DMS79 treated with DMSO at 0.1 percent for 48 hours (cell line): ENCODE measurements around the gene DLL4.

ENCODE experiments used
- DNase-seq: peaks from one replicate; lab custom pipeline; 2025; lab: John Stamatoyannopoulos, UW

The DLL4 gene

DNA sequence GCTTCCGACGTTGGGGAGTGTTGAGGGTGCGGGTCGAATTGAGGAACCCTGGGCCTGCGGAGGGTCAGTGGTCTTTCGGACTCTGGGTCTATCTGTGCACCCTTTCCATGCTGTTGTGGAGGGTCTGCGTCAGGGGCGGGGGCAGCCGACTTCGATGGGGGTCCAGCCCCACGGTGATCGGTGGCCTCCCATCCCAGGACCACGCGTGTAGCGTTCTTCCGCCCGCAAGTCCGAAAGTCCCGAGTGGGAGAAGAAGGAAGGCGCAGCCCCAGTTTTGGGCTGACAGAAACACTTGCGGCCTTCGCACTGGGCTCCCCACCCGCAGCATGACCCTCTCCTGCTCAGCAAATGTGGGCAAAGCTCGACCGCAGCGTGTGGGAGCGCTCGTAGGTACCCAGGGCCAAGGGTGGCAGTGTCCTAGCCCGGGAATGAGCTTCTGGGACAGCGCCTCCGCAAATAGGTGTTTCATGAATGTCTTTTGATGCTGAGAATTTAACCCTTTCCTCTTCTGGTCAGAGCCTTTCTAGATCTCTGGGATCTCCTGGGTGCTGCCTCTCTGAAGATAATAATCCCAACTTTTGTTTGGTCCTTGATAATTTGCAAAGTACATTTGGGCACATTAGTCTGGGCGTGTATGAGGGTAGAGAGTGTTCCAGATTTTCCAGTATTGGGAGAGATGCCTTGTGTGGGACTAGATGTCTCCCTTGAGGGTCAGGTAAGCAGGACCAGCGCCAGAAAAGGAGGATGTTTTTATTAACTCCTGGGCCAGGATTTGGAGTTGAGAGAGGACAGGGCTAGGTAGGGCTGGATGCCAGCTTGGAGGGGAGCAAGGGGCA lies 2.3 kb upstream of the DLL4 start:
- DNase-seq: no peak

GRCh38 chr15:40927495-40927872 lies 1.7 kb upstream of the DLL4 start:
- no peak for DNase-seq

DNA sequence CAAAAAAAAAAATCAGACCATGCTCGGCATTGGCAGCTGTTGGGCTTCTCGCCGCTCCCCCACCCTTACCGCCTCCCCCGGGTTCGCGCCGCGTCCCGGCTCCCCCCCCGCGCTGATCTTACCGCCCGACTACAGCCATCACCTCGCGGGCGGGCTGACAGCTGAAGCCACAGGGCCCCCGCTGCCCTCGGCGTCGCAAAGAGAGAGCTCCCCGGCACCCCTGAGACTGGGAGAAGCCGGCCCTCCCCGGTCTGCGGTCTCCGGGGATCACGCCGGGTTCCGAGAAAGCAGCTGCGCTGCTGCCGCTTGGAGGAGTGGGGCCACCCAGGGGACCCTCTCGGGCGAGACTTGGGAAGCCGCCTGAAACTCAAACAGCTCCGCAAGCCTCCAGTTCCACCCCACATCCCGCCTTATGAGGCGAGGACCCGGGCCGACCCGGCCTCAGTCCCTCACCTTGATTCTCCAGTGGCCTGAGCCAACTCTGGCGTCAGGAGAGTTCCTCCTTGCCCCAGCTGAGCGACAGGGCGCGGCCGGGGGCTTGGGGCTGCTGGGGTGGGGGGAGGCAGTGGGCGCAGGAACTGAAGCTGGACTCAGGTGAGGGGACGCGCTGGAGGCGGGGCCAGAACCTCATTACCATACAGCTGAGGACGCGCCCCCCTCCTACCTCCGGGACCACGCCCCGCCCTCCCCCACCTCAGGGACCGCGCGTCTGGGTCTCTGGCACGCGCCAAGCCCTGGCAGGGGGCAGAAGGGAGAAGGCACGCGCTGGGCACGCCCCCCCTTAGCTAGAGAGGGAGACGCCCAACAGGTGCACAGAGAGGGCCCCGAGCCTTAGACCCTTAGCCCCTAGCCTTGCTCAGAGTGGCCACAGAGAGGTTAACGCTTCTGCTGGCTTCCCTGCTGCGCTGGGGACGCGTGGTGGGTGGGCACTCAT lies 1.0 kb upstream of the DLL4 start:
- peak; percentile 62 for DNase-seq

DNA sequence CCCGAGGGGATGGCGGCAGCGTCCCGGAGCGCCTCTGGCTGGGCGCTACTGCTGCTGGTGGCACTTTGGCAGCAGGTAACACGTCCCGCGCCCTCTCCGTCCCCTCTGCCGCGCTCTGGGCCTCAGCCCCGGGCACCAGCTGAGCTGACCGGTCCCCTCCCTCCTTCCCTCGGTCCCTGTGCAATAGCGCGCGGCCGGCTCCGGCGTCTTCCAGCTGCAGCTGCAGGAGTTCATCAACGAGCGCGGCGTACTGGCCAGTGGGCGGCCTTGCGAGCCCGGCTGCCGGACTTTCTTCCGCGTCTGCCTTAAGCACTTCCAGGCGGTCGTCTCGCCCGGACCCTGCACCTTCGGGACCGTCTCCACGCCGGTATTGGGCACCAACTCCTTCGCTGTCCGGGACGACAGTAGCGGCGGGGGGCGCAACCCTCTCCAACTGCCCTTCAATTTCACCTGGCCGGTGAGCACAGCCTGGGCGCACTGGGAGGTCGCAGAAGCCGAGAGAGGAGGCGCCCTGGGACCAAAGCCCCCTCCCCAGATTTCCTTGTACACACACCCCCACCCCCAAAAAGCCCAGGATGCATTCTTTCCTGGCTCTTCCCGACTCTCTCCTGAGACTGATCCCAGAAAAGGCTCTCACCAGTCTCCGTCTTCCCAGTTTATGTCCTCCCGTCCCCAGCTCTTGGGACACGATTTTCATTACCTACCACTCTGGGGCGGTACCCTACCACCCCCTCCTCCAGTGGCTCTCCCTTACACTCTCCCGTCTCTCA lies 705 bp downstream of the DLL4 start:
- no peak for DNase-seq

DNA sequence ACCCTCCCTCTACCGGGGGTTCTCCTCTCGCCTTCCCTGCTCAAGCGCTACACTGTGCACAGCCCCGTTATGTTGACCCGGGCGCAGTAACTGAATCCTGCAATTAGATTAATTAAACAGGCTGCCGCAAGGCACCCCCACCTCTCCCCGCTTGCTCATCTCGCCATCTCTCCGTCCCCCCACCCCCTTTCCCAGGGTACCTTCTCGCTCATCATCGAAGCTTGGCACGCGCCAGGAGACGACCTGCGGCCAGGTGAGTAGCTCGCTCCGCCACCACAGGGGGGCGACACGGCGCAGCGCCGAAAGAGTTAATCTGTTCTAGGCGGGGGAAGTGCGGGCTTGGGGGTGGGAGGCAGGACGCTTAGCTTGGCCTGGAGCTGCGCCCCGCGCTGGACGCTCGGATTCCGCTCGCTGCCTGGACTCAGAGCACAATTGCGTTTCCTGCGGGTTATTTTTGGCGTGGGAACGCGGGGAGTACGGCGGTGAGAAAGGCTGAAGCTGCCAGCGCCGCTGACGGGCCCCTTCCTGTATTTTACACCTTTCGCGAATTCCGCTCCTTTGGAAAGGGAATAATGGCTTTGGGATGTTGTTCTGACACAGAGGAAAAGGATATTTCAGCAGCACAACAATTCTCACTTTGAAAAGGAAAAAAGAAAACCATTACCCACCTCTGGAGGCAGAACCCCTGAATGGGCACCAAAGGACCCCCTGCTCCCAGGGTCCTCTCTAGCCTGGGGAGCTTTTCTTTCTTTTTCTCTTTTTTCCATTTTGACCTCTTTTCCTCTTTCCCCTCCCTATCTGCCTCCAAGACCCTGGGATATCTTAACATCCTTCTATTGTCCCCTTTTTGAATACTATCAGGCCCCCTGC lies 1.5 kb downstream of the DLL4 start:
- DNase-seq: peak; percentile 7

DNA sequence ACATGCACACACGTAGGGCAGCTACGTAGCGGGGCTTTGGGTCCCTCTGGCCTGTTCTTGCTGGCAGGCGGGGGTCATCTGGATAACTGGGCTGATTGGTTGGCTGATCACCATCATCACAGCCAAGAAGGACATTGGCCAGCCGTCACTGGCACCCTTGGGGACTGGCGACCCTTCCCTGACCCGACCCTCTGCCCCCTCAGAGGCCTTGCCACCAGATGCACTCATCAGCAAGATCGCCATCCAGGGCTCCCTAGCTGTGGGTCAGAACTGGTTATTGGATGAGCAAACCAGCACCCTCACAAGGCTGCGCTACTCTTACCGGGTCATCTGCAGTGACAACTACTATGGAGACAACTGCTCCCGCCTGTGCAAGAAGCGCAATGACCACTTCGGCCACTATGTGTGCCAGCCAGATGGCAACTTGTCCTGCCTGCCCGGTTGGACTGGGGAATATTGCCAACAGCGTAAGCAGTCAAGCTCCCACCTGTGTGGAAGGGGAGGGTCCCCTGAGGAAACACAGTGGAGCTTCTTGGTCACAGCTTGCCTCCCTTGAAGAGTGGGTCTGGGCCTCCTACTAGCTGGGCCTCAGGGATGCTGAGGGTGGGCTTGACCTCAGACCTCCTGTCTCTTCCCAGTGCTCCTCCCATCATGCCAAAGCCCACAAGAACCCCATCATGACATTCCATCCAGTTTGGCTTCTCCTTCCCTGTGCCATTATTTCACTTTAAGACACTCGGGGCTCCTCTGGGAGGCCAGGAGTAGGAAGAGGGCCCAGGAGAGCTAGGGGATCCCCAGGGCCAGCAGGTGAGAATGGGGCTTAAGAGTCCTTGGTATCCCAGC lies 2.4 kb downstream of the DLL4 start:
- DNase-seq: no peak

- DNase-seq: no peak
Measured at GRCh38 chr15:40932156-40932555, 3.0 kb downstream of the DLL4 start.

DNA sequence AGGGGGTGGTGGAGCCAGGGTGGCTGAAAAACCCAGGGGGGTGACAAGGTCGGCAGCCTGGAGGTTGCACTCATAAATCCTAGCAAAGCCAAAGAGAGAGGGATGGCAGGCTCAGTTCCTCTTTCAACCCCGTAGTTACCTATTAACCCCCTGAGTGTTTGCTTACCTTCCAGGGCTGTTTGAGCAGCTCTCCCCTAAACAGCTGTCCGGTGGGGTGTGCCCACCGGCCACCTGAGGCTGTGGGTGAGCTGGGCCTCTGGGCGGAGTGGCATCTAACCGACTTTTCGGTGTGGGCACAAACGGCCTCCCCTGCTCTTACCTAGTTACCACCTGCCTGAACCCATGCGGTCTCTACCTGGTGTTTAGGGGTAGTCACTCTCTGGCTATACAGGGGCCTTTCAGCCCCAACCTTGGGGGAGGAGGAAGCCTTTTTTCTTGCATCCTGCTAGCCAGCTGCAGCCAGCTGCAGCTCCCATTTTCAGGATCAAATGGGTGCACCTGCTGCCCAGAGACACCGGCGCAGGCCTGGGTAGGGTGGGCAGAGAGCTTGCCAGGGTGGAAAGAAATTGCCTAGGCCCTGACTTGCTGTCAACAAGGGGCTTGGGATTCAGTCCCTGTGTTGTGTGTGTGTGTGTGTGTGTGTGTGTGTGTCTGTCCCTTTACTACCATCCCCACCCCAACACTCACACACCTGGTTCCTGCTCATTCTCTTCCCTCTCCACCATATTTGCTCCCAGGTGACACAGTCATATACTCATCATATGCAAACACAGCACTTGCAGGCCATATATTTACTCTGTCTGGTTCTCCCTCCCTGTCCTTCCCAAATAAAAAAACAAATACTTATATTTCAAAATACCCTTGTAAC lies 3.7 kb downstream of the DLL4 start:
- no peak for DNase-seq

- DNase-seq: no peak
Measured at GRCh38 chr15:40933517-40933902, 4.4 kb downstream of the DLL4 start.

DNA sequence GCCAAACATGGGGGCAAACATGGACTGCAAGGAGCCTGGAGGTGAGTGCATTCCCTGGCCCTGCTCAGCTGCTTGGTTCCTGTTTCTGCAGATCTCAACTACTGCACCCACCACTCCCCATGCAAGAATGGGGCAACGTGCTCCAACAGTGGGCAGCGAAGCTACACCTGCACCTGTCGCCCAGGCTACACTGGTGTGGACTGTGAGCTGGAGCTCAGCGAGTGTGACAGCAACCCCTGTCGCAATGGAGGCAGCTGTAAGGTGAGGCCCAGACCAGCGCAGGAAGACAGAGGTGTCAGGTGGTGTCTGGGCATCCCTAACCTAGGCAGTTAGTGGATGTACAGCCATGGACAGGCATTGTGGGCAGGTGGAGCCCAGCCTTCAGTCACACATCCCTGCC lies 5.3 kb downstream of the DLL4 start:
- no peak for DNase-seq

GRCh38 chr15:40936234-40936708 lies 7.1 kb downstream of the DLL4 start:
- DNase-seq: no peak

GRCh38 chr15:40936709-40937666 lies 7.8 kb downstream of the DLL4 start:
- no peak for DNase-seq

- DNase-seq: no peak
Measured at GRCh38 chr15:40937762-40938535, 8.8 kb downstream of the DLL4 start.

- DNase-seq: no peak
Measured at GRCh38 chr15:40938536-40938870, 9.4 kb downstream of the DLL4 start.

GRCh38 chr15:40940296-40940801 lies 11.2 kb downstream of the DLL4 start:
- DNase-seq: no peak

- no peak for DNase-seq
Measured at GRCh38 chr15:40941068-40941527, 12.0 kb downstream of the DLL4 start.
